Right ventricle myocardium superior (tissue), 1 donor: ENCODE measurements around the gene CA7. TPM values are rescaled to one million over a fixed set of nuclear protein-coding genes. Genes with fewer than 3 reads are reported as not detected.
"Not testable (repeated sequence)": the region's sequence is repeated elsewhere in the genome, so short reads cannot be mapped to it uniquely, and the experiment has no call there.

Source experiments
- ATAC-seq: fragments of 200-7000 bp; cut with Tn5 transposase; one replicate; pipeline ENCODE4 v1.9.1; 2020; ENCODE audit warnings: mild to moderate bottlenecking; ENCODE audit not compliant: poor library complexity
- DNase-seq: peaks from one replicate; pipeline ENCODE4 v3.0.0-alpha.2; 2020
- intact Hi-C: fragments of 100-400 bp; cut with DNase I; formaldehyde crosslinking; loops from one replicate; pipeline ENCODE4 v1.11.2; 2022
- total RNA-seq: library from RNA; stranded (reverse); fragmentation: NEBNext Ultra II Directional; extraction: Animal tissue kit (Norgen Biotek cat#: 25700); gene quantifications from one replicate; pipeline ENCODE4 v1.2.1, GENCODE V29; 2021
- donor health status: DM: no; HTN: yes; CAD: no; lungs with severe emphysema.

Gene CA7
- total RNA-seq, 1 donor from 2014 or later = not detected

GRCh38 chr16:66889622-66890021, 45.4 kb downstream of the CA7 start:
- ATAC-seq (no peak), DNase-seq (no peak)
- intact Hi-C loops = no loop called here

- intact Hi-C loops = no loop called here
- DNase-seq (no peak), ATAC-seq (no peak)
Observed at GRCh38 chr16:66890799-66891198, 46.6 kb downstream of the CA7 start.

DNA sequence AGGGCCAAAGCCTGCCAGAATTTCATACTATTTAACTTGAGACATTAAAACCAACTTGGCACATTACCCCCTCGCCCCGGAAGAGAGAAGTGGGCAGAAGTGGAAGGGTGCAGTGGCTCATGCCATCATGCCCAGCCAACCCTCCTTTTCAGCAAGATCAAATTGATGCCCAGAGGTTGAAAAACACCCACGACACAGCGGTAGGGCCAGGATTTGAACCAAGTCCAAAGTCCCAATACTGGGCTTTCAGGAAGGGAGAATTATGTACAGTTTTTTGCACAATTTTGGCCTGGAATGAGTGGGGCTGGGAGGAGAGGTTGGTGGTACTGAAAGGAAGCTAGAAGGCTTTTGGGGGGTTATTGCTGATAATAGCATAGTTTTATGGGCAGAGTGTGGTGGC, 47.1 kb downstream of the CA7 start:
- intact Hi-C loops = no loop called here
- no peak for ATAC-seq
- DNase-seq = no peak

GRCh38 chr16:66891797-66892196, 47.6 kb downstream of the CA7 start:
- intact Hi-C loops = no loop called here
- DNase-seq (no peak), ATAC-seq (no peak)

- intact Hi-C loops = no loop called here
- DNase-seq (no peak), ATAC-seq (no peak)
Observed at GRCh38 chr16:66894055-66894454, 49.8 kb downstream of the CA7 start.

- DNase-seq (peak; percentile 68), ATAC-seq (peak; percentile 82)
- intact Hi-C loops = no loop called here
Observed at GRCh38 chr16:66894948-66895688, 50.9 kb downstream of the CA7 start.

DNA sequence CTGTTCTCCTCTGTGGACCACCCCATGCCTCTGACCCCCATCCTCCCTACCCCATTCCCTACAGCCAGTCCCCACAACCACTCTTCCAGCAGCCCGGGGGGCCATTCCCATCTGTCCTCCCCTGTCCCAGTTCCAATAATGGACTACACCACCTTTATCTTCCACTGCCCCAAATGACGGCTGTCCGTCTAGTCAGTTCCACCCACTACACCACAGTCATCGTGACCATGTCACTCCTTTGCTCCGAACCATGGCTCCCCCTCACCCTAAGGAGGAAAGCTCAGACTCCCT, 51.4 kb downstream of the CA7 start:
- intact Hi-C loops = no loop called here

DNA sequence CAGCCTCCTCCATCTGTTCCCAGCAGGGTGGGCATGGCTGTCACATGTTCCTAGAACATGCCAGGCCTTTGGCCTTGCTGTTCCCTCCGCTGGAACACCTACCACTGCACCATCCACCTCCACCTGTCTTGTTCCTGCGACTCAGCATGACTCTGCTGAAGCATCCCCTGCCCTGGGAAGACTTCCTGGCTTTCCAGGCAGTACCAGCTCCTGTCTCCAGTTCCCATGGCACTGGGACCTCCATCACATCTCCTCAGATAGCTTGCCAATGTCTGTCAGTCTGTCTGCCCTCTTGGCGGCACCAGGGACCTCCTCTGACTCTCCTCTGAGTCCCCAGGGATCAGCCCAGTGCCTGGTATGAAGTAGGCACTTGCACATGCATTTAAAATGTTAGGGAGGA, 51.8 kb downstream of the CA7 start:
- DNase-seq = no peak
- intact Hi-C loops = no loop called here
- no peak for ATAC-seq

More for the DNA sequence above, 51.4 kb downstream of the CA7 start:
- DNase-seq (no peak), ATAC-seq (no peak)

GRCh38 chr16:66896682-66897081, 52.5 kb downstream of the CA7 start:
- DNase-seq, intact Hi-C loops, ATAC-seq: not testable (repeated sequence)

- DNase-seq = no peak
- intact Hi-C loops = no loop called here
- no peak for ATAC-seq
Observed at GRCh38 chr16:66898207-66898606, 54.0 kb downstream of the CA7 start.

GRCh38 chr16:66898933-66899309, 54.7 kb downstream of the CA7 start:
- ATAC-seq = no peak
- intact Hi-C loops = no loop called here
- no peak for DNase-seq

GRCh38 chr16:66899310-66899944, 55.2 kb downstream of the CA7 start:
- ATAC-seq = no peak
- no peak for DNase-seq
- intact Hi-C loops = no loop called here

DNA sequence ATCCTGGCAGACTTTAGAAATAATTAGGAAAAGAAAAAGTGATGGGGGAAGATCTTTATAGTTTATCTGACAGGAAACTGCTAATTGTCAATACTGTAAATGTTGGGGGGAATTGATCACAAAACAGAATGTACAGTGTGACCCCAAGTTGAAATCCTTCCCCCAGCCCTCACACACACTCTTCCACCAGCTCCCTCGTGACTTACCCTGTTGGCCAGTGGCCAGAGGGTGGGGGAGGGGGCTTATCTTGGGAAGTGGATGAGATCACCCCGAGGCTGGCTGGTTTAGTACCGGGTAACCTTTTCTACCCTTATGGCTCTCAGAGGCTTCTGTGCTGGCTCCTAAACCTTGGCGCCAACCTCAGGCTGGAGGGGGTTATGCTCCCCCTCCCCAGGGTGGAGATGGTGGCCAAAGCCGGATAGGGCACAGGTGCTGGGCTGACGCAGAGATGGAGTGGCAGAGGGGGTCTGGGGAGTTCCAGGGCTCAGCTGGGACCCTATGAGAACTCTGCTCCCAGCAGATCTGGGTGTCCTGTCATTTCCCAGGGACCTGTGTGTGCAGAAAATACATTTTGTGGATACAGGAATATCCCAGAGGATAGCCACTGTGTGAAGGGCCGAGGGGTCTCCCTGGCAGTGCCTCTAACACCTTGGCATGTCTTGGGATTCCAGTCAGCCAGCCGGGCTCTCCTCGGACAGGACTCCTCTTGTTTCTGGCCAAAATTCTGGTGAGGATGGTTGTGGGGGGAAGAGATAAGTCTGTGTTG, 55.9 kb downstream of the CA7 start:
- ATAC-seq = peak; percentile 0
- peak; percentile 83 for DNase-seq
- intact Hi-C loops = loop anchor here (5.0 kb wide), 1 partner anchor 37 kb away; the partner anchor contains the start of gene CES2

DNA sequence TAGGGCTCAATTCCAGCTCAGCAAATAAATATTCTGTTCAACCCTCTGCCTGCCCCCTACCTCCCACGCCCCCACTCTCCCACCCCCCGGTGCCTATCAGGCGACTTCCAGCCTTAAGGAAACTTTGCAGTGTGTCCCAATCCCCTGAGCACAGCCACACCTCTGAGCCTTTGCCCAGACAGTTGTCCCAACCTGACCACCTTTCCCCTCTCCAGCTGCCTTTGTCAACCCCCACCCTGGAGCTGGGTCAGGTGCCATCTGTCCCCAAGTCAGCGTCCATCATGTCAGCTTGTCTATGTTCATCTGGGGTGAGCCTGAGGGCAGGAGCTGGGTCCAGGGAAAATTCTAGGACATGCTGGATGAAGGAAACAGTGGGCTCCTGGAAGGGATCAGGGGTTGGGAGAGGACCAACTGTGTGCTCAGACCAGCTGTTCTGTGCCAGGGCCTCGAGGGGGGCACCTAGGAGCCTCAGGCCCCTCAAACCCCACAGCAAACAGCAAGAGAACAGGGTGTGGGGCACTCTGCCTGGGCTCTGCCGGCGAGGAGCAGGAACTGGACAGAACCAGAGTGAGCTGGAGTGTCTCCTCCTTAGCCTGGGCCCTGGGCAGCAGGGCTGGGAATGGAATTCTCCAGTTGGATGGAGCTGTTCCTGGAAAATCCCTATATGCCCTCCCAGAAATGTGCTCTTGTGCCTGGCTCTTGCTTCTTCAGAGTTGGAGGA, 56.7 kb downstream of the CA7 start:
- intact Hi-C loops = loop anchor here (5.0 kb wide), 1 partner anchor 36 kb away; the partner anchor contains the start of gene CES2
- DNase-seq (no peak), ATAC-seq (no peak)

DNA sequence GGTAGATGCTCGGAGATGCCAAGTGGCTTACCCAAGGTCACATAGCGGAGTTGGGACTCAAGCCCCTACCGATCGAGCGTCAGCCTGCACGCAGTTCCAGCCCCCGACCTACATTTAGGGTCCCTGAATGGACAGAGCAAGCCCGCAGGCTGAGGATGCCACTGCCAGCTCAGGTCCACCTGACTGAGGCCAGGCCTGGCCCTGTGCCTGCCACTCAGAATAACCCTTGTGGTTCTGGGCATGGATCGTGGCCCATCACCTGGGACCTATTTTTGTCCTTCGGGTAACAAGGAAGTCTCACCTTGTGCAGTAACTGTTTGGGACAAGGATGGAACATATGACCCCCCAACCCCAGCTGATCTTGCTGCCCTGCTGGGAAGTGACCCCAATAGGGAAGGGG, 57.4 kb downstream of the CA7 start:
- intact Hi-C loops = loop anchor here (5.0 kb wide), 1 partner anchor 36 kb away; the partner anchor contains the start of gene CES2
- DNase-seq (peak; percentile 77), ATAC-seq (peak; percentile 2)

DNA sequence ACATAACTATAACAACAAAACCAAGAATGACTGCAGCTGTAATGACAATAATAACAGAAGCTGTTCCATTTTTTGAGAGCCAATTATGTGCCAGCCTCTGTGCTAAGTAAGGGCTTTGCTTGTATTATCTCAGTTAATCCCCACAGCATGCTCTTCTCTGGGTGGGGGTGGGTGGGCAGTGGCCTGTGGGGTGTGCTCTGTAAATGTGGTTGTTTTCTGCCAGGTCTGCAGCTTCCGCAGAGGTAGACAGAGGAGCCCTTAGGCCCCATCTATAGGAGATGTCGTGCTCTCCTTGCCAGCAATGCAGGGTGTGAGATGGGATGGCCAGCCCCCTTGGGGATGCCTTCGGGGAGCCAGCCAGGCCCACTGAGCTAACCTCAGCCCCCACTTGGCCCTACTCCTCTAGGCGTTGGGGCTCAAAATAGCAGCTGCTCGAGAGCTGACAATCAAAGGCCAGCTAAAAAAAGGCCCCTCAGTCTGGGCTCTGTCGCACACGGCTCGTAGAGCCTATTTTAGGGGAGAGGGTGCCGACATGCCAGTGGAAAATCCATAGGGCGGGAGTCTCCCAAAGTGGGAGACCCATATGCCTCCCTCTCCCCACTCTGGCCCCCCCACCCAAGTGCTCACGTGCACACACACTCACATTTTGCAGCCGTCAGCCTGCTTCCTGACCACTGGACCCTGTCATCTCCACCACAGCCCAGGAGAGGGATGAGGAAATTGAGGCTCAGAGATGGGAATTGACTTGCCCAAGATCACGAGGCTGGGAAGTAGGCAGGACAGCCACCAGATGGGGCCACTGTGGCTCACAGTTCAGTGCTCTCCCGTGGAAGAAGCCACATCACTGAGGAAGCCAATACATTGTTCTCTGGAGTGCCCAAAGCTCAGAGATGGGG, 58.7 kb downstream of the CA7 start:
- intact Hi-C loops = loop anchor here (5.0 kb wide), 1 partner anchor 34 kb away; the partner anchor contains the start of gene CES2
- peak; percentile 76 for DNase-seq
- ATAC-seq = peak; percentile 47
